Left forelimb (tissue), 1 donor: ENCODE measurements around the gene BLM.

Experiments
- DNase-seq: peaks from one replicate; pipeline ENCODE4 v3.0.0-alpha.2; 2018; ENCODE audit warnings: low spot score

BLM gene

GRCh38 chr15:90691982-90692773, 25.0 kb upstream of the BLM start:
- DNase-seq = no peak

- DNase-seq = no peak
These were observed 22.2 kb upstream of the BLM start for GRCh38 chr15:90694987-90695386.

- DNase-seq = no peak
These were observed 20.0 kb upstream of the BLM start for GRCh38 chr15:90697175-90697574.

- no peak for DNase-seq
These were observed 18.5 kb upstream of the BLM start for GRCh38 chr15:90698629-90699028.

GRCh38 chr15:90701048-90701447, 16.1 kb upstream of the BLM start:
- DNase-seq = no peak

- DNase-seq = no peak
These were observed 15.1 kb upstream of the BLM start for GRCh38 chr15:90701880-90702630.

- no peak for DNase-seq
These were observed 13.7 kb upstream of the BLM start for GRCh38 chr15:90703455-90703854.

GRCh38 chr15:90705212-90705611, 11.9 kb upstream of the BLM start:
- no peak for DNase-seq

GRCh38 chr15:90706394-90707327, 10.5 kb upstream of the BLM start:
- no peak for DNase-seq

- DNase-seq = no peak
These were observed 9.7 kb upstream of the BLM start for GRCh38 chr15:90707489-90707888.

GRCh38 chr15:90708516-90708915, 8.6 kb upstream of the BLM start:
- DNase-seq = no peak

GRCh38 chr15:90709278-90709677, 7.9 kb upstream of the BLM start:
- no peak for DNase-seq

- DNase-seq = no peak
These were observed 6.6 kb upstream of the BLM start for GRCh38 chr15:90710436-90711027.

GRCh38 chr15:90711418-90711824, 5.7 kb upstream of the BLM start:
- DNase-seq = no peak

- DNase-seq = no peak
These were observed 5.3 kb upstream of the BLM start for GRCh38 chr15:90711842-90712241.

- no peak for DNase-seq
These were observed 4.1 kb upstream of the BLM start for GRCh38 chr15:90713081-90713480.

GRCh38 chr15:90716317-90716975, 700 bp upstream of the BLM start:
- DNase-seq = no peak

- DNase-seq = no peak
These were observed 1.1 kb downstream of the BLM start for GRCh38 chr15:90718232-90718631.

- DNase-seq = no peak
These were observed 3.0 kb downstream of the BLM start for GRCh38 chr15:90720131-90720530.

GRCh38 chr15:90729261-90729660, 12.1 kb downstream of the BLM start:
- no peak for DNase-seq

GRCh38 chr15:90730290-90730689, 13.1 kb downstream of the BLM start:
- DNase-seq = no peak
